ENCODE measurements around the gene SRP9.
A peak's percentile ranks its signal among the peaks of the same experiment; 100 is the strongest.
"Not testable (repeated sequence)": the region's sequence is repeated elsewhere in the genome, so short reads cannot be mapped to it uniquely, and the experiment has no call there.

Gene SRP9

GRCh38 chr1:225776294-225776693 is 1.3 kb upstream of the SRP9 start:
- no peak for DNase-seq (ENCODE audit: low spot score)

GRCh38 chr1:225777058-225777582 is 506 bp upstream of the SRP9 start:
- no peak for DNase-seq (ENCODE audit: low spot score)

GRCh38 chr1:225778337-225778669 is 677 bp downstream of the SRP9 start:
- no peak for DNase-seq (ENCODE audit: low spot score)

- DNase-seq (ENCODE audit: low spot score): not testable (repeated sequence)
Measured at GRCh38 chr1:225779165-225779564, 1.5 kb downstream of the SRP9 start.

- no peak for DNase-seq (ENCODE audit: low spot score)
Measured at GRCh38 chr1:225780134-225780533, 2.5 kb downstream of the SRP9 start.

GRCh38 chr1:225780630-225781029 is 3.0 kb downstream of the SRP9 start:
- no peak for DNase-seq (ENCODE audit: low spot score)

GRCh38 chr1:225789142-225789541 is 11.5 kb downstream of the SRP9 start:
- not testable (repeated sequence) for DNase-seq (ENCODE audit: low spot score)

- DNase-seq (ENCODE audit: low spot score): no peak
Measured at GRCh38 chr1:225794954-225795353, 17.3 kb downstream of the SRP9 start.

- not testable (repeated sequence) for DNase-seq (ENCODE audit: low spot score)
Measured at GRCh38 chr1:225796097-225796496, 18.5 kb downstream of the SRP9 start.

GRCh38 chr1:225801146-225801545 is 23.5 kb downstream of the SRP9 start:
- DNase-seq (ENCODE audit: low spot score): not testable (repeated sequence)

GRCh38 chr1:225806249-225806648 is 28.6 kb downstream of the SRP9 start:
- DNase-seq (ENCODE audit: low spot score): no peak

- not testable (repeated sequence) for DNase-seq (ENCODE audit: low spot score)
Measured at GRCh38 chr1:225806736-225807135, 29.1 kb downstream of the SRP9 start.

GRCh38 chr1:225808136-225808535 is 30.5 kb downstream of the SRP9 start:
- DNase-seq (ENCODE audit: low spot score): no peak

GRCh38 chr1:225809842-225810578 is 32.4 kb downstream of the SRP9 start, which contains the start of gene EPHX1:
Gene EPHX1, plus strand, starts transcription at chr1:225810124. Its CDS starts 18,606 bp downstream, at chr1:225828730.
- DNase-seq (ENCODE audit: low spot score): peak; percentile 81

- peak; percentile 65 for DNase-seq (ENCODE audit: low spot score)
Measured at GRCh38 chr1:225810579-225811538, 33.2 kb downstream of the SRP9 start.

- peak; percentile 69 for DNase-seq (ENCODE audit: low spot score)
Measured at GRCh38 chr1:225811622-225812487, 34.2 kb downstream of the SRP9 start.

GRCh38 chr1:225812488-225813213 is 35.0 kb downstream of the SRP9 start:
- DNase-seq (ENCODE audit: low spot score): no peak

GRCh38 chr1:225813214-225813964 is 35.8 kb downstream of the SRP9 start:
- peak; percentile 16 for DNase-seq (ENCODE audit: low spot score)

- no peak for DNase-seq (ENCODE audit: low spot score)
Measured at GRCh38 chr1:225814381-225814780, 36.8 kb downstream of the SRP9 start.

GRCh38 chr1:225815090-225815489 is 37.5 kb downstream of the SRP9 start:
- not testable (repeated sequence) for DNase-seq (ENCODE audit: low spot score)

Measured in cerebellar cortex (tissue), 1 donor.